T-helper 1 cell (primary cell): ENCODE data around the gene USF2.

ENCODE experiments used
- DNase-seq, 5 donors: peaks; one replicate each; pipeline ENCODE4 v3.0.0-alpha.2; 2012 to 2020

The USF2 gene

GRCh38 chr19:35301961-35302360 lies 33.2 kb downstream of the USF2 start:
- DNase-seq: no peak

GRCh38 chr19:35302446-35302845 lies 33.7 kb downstream of the USF2 start:
- no peak for DNase-seq

- DNase-seq: no peak
Observed at GRCh38 chr19:35303357-35303915, 34.7 kb downstream of the USF2 start.

GRCh38 chr19:35304036-35304435 lies 35.3 kb downstream of the USF2 start:
- DNase-seq: no peak

GRCh38 chr19:35305181-35305580 lies 36.4 kb downstream of the USF2 start:
- no peak for DNase-seq

GRCh38 chr19:35306473-35307246 lies 37.9 kb downstream of the USF2 start:
- DNase-seq: no peak

GRCh38 chr19:35307931-35308330 lies 39.2 kb downstream of the USF2 start:
- no peak for DNase-seq

- no peak for DNase-seq
Observed at GRCh38 chr19:35308910-35309309, 40.1 kb downstream of the USF2 start.

GRCh38 chr19:35309481-35310279 lies 40.9 kb downstream of the USF2 start:
- DNase-seq: no peak

GRCh38 chr19:35310331-35310730 lies 41.6 kb downstream of the USF2 start:
- DNase-seq: no peak

GRCh38 chr19:35310811-35311465 lies 42.2 kb downstream of the USF2 start:
- DNase-seq: no peak

- DNase-seq: no peak
Observed at GRCh38 chr19:35311901-35312665, 43.3 kb downstream of the USF2 start.

GRCh38 chr19:35313587-35313986 lies 44.8 kb downstream of the USF2 start:
- DNase-seq: no peak

GRCh38 chr19:35314031-35314430 lies 45.3 kb downstream of the USF2 start:
- DNase-seq: no peak

- DNase-seq: no peak
Observed at GRCh38 chr19:35314858-35315470, 46.2 kb downstream of the USF2 start.

GRCh38 chr19:35315883-35316282 lies 47.1 kb downstream of the USF2 start:
- DNase-seq: no peak

GRCh38 chr19:35316560-35316959 lies 47.8 kb downstream of the USF2 start:
- DNase-seq: no peak

- DNase-seq: no peak
Observed at GRCh38 chr19:35317464-35318043, 48.8 kb downstream of the USF2 start.

GRCh38 chr19:35318679-35319448 lies 50.1 kb downstream of the USF2 start:
- DNase-seq: no peak

GRCh38 chr19:35320065-35320713 lies 51.4 kb downstream of the USF2 start:
- DNase-seq: no peak
